Fibroblast of lung (primary cell): ENCODE measurements around the gene TEX2.

Source experiments
- EZH2 ChIP-seq: IDR thresholded peaks from 2 replicates; pipeline ENCODE4 v1.5.1; 2012; ENCODE audit warnings: low read length, control low read depth, mild to moderate bottlenecking; ENCODE audit errors: missing control alignments
- TF ChIP-seq, protein P1 (sequence below), 2 donors: IDR thresholded peaks in 1 of 2; conservative IDR thresholded peaks in 1 of 2; 1 replicate in 1 of 2; 2 replicates in 1 of 2; pipeline ENCODE4 v1.5.1; 2011 to 2012; ENCODE audit warnings: low read length in 2 of 2, control low read depth in 1 of 2, inconsistent platforms in 1 of 2, low read depth in 1 of 2, mild to moderate bottlenecking in 1 of 2

DNA sequence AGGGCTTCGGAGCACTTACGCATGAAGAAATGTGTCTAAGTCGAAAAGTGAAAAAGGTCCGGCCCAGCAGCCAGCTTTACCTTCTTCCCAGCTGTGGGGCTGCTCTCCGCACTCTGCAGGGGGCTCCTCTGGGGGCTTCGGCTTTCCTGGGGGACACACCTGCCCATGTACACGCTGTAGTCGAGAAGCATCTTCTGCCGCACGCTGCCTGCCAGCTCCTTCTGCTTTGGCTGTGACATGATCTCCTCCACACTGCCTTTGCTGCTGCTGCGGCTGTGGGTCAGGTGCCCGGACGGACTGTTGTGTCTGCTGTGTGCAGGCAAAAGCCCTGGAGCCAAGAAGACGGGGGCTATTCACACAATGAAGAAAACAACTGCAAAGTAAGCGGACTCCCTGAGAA lies 75.0 kb downstream of the TEX2 start:
- TF ChIP-seq, protein P1, sequence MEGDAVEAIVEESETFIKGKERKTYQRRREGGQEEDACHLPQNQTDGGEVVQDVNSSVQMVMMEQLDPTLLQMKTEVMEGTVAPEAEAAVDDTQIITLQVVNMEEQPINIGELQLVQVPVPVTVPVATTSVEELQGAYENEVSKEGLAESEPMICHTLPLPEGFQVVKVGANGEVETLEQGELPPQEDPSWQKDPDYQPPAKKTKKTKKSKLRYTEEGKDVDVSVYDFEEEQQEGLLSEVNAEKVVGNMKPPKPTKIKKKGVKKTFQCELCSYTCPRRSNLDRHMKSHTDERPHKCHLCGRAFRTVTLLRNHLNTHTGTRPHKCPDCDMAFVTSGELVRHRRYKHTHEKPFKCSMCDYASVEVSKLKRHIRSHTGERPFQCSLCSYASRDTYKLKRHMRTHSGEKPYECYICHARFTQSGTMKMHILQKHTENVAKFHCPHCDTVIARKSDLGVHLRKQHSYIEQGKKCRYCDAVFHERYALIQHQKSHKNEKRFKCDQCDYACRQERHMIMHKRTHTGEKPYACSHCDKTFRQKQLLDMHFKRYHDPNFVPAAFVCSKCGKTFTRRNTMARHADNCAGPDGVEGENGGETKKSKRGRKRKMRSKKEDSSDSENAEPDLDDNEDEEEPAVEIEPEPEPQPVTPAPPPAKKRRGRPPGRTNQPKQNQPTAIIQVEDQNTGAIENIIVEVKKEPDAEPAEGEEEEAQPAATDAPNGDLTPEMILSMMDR (conservative IDR thresholded peaks at IDR 0.05 in 1 of 2, IDR thresholded peaks at IDR 0.05 in 1 of 2; ENCODE audit: low read depth in 1 of 2, low read length in 2 of 2) = no peak
- no peak for TF ChIP-seq EZH2
